ENCODE results near the gene GNG14.
"Not testable (repeated sequence)": the region's sequence is repeated elsewhere in the genome, so short reads cannot be mapped to it uniquely, and the experiment has no call there.

Gene GNG14

DNA sequence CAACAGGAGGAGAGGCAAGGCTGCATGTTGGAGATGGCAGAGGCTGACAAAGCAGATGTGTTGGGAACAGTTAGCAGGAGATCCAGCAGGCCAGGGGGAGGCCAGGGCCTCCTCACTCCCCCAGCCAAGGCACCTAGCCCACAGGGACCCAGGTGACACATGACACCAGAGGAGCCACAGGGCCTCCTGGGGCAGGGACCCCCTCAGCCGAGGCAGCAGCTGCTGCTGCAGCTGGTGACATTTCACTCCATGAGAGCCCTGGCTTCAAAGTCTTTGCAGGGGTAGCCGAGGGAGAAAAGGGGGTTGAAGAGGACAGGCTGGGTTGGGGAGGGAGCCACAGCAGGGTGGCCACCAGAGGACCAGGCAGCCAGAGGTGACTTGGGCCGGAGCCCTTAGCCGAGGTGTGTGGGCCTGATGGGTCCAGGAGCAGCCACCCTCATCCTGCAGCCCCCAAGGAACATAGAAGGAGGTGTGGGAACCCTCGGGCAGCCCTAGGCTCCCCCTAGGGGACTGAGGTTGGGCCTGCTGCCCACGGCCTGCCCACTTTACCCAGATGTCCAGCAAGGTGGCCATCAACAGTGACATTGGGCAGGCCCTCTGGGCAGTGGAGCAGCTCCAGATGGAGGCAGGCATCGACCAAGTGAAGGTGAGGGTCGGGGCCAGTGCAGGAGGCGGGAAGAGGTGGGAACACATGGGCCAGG, at the start of gene GNG14:
Gene GNG14 (plus strand): TSS at position 503 of the 701 bp plus-strand sequence. CDS start 51 bp downstream, at position 554.
- no peak for DNase-seq

DNA sequence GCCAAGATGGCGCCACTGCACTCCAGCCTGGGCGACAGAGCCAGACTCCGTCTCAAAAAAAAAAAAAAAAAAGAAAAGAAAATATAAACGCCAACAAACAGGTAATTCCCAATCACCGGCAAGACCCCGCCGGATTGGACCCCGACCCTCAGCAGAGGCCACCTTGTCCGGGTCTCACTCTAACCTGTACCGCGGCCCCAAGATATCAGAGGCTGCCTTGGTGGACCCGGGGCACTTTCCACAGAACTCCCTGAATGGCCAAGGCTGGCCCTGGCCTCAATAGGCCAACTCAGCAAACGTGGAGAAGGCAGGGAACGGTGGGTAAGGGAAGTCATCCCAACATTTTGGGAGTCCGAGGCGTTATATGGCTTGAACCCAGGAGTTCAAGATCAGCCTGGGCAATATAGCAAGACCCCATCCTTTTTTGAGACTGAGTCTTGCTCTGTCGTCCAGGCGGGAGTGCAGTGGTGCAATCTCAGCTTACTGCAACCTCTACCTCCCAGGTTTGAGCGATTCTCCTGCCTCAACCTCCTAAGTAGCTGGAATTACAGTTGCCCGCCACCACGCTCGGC, 49.1 kb upstream of the GNG14 start:
- no peak for DNase-seq

DNA sequence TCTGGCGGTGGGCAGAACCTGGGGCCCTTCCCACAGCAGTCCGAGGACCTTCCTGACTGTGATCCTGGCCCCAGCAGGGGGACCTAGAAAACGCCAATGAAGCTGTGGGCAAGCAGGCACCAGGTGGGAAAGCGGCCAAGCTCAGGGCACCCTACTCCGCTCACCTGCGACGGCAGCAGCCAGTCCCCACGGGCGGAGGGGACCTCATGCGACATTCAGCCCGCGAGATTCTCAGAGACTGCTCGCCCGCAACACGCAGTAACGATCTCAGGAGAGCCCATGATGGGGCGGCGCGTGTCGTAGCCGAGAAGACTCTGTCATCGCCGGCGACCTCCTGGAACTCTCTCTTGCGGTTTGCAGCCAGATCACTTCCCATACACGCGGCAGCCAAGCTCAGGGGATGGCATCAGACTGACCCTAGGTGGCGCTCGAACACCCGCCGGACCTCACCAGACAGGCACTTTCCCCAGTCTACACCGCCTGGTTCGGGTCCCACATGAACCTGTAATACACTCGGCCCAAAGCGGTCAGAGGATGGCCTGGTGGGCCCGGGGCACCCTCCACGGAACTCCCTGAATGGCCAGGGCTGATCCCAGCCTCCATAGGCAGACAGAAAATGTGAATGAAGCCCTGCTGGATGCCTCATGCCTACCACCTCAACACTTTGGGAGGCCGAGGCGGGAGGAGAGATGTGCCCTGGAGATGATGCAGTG, 47.7 kb upstream of the GNG14 start:
- DNase-seq: no peak

DNA sequence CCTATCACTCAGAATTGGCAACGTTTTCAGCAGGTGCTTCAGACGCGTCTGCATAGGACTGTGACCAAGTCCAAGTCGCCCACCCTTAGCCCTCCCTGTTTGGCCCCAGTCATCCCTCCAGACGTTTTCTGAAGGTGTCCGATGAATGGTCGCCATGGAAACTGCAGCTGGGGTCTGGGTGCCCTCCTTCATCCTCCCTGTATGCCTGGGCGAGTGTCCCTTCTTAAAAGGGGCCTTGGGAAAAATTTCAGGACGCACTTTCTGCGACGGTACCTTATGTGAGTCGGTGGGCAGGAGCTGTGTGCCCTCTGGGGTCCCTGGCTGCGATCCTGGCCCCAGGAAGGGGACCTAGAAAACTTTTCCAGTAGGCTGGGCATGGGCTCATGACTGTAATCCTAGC, 46.3 kb upstream of the GNG14 start:
- no peak for DNase-seq

DNA sequence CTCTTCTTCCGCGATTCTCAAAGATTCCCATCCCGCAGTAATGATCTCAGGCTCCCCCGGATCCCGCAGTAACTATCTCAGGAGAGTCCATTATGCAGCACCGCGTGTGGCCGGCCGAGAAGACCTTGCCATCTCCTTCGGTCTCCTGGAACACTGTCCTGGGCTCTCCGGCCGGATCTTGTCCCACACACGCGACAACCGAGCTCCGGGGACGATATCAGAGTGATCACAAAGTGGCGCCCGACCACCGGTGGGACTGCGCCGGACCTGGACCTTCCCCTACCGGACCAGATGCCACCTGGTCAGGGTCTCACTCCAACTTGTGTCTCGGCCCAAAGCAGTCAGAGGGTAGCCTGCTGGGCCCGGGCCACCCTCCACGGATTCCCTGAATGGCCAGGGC, 45.3 kb upstream of the GNG14 start:
- no peak for DNase-seq

DNA sequence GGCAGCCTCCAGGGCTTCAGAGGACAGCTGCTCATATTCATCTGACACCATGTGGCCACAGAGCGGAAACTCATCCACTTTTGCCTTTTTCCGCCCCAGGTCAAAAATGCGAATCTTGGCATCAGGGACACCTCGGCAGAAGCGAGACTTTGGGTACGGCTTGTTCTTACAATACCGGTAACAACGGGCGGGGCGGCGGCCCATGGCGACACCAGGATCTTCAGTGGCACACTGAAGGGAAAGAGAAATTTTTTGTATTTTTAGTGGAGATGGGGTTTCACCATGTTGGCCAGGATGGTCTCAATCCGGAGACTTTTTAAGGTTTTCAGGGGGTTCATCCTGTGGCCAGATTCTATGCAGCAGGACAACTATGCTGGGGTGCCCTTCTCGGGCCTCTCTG, 44.1 kb upstream of the GNG14 start:
- DNase-seq: not testable (repeated sequence)

DNA sequence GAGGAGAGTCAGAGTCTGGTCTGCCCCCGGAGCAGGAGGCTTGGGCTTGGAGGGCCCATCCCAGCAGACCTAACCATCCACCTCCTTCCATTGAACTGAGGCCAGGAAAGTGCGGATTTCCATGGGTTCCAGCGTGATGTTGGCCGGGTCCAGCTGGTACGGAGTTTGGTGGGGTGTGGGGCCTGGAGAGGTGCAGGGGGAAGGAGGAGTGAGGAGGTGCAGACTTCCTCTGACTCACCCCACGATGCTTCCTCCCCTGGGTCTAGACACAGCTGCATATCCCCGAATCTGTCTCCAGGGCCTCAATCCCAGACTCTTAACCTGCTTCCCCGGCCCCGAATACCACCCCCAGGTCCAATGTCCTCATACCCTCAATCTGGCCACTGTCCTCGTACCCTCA, 41.2 kb upstream of the GNG14 start:
- no peak for DNase-seq

DNA sequence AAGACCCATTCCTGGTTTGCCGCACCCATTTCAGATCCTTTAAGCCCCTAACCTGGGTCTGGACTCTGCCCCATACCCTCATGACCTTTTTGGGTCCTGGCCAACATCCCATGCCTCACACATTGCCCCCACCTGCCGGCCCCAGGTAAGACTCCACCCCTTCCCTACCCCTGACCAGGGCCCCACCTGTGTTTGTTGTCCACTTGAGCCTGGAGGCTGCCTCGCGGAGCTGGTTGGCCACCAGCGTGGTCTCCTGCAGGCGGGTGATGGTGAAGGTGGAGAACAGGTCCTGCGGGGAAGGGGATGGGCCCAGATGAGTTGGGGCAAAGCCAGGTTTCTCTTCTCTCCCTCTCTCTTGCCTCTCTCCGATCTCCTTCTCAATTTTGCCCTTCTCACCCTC, 40.8 kb upstream of the GNG14 start:
- DNase-seq: no peak

DNA sequence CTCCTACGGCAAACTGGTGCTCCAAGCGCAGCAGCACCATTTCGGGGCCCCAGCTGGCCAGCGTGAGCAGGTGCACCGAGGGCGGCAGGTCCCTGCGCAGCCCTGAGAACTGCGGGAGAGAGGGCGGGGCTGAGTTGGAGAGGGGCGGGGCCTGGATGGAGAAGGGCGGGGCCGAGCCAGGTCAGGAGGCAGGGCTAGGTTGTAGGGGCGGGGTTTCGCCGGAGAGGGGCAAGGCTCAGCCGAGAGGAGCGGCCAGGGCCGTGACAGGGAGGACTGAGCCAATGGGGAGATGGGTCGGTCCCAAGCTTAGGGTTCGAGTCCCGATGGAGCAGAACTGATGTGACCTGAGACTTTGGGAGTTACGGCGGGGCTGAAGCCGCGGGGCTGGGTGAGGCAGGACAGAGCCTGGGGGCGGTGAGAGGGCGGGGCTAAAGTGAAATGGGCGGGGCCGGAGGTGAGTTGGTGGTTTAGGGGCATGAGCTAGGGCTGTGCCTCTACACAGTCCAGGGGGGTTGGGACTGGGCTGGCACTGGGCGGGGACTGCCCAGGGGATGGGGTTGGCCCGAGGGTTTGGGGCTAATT, 40.2 kb upstream of the GNG14 start:
- no peak for DNase-seq

DNA sequence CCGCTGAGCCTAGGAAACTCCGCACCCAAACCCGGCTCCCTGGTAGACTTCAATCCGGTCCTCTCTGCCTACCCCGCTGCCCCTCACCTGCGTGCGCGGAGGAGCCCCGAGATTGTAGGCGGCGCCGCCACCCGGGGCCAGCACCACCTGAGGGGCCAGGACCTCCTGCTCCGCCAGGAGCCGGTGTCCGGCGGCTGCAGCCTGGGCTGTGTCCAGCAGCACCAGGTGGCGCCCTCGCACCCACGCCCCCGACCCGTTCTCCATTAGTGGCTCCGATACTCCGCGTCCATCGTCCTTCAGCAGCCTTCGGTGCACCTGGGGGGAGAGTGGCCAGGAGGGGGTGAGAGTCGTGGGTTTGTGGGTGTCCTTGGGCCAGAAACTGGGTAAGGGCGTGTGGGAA, 39.7 kb upstream of the GNG14 start:
- DNase-seq: no peak

DNA sequence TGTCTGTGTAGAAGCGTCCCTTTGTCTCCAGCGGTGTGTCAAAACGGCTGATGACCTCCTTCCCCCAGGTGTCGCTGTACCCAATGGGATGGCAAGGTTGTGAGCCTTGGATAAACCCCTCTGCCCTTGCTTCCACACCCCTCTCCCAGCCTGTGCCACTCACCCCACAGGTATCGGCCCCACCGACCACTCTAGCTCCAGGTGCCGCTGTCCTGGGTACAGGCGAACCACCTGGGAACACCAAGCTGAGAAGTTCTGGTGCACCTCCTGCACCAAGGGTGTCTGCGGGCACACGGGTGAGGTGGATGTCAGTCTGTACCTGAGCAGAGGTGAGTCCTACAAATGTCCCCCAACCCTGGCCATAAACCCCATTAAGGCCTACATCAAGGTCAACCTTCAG, 37.9 kb upstream of the GNG14 start:
- no peak for DNase-seq

DNA sequence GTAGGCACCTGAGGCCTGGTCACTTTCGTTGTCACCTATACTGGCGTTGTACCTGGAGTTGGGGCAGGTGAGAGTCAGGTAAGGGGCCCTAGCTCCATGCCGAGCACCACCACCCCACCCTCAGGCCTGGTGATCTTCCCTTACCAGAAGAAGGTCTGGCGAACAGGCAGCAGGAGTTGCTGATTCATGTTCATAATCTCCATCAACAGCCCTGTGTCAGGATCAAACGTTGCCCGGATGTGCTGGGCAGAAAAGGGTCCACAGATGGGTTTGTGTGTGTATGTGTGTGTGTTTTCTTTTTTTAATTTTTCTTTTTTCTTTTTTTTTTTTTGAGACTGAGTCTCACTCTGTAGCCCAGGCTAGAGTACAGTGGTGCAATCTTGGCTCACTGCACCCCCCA, 35.6 kb upstream of the GNG14 start:
- no peak for DNase-seq

DNA sequence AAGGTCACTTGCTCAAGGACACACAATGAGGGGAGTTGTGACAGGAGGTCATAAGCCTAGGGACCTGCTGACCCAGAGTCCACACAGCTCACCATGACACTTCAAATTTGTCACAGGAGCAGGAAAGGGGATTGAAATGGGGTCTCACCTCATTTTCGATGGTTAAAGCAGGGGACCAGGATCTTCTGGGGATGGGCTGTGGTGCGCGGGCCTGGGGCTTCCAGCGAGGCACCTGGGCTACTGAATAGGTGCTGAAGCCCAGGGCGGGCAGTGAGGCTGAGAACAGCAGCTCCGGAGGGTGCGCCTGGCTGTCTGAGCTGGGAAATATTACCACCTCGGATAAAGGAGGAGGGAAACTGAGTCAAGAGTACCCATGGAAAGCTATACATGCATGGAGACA, 32.3 kb upstream of the GNG14 start:
- no peak for DNase-seq

DNA sequence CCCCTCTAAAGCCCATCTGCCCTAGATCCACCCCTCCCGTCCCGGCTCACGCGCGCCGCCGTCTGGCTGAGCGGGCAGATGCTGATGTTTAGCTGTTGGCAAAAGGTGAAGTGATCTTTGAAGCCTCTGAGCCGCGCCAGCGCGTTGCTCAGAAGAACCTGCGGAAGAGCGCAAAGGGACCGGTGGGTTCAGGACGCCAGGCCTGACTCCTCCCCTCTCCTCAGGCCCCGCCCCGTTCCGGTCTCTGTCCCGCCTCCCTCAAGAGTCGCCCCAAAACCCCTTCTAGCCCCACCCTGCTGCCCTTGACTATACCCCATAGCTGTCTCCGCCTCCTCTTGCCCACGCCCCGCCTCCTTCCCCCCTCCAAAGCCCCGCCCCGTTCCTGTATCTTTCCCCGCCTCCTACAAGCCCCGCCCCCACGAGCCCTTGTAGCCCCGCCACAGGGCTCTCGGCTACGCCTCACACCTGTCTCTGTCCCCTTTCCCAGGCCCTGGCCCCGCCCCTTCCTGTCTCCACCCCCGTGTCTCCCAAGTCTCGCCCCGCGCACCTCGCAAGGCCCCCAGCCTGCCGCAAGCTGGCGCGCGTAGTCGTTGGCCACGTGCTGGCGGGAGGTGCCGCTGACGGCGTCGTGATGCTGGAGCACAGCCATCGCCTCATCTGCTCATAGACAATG, 30.8 kb upstream of the GNG14 start:
- no peak for DNase-seq

DNA sequence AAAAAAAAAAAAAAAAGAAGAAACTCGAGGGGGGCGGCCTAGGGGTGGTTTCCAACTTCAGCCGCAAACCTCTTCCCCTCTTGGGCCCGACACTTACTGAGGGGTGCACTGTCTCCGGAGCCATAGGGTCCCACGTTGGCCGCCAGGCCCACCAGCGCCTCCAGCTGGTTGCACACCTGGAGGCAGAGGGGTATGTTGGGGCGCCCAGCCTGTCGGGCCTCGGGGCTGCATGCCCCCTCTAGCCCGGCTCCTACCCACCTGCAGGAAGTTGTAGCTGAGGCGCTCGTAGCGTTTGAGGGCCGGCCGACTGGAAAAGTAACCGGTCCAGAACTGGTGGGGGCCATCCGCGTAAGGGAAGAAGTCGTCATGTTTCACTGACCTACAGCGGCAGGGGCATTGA, 29.8 kb upstream of the GNG14 start:
- DNase-seq: no peak

DNA sequence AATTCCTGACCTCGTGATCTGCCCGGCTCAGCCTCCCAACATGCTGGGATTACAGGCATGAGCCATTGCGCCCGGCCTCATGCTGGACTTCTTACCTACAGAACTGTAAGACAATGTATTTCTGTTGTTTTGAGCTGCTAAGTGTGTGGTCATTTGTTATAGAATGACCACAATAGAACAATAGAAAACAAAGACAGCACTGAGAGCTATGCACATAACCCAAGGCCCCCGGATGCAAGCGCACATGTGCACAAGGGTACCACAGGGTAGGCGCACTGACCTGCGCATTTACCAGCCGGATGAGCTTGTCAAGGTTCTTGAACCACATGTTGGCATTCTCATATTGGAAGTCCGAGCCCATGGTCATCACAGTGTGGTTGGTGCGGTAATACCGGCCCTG, 26.8 kb upstream of the GNG14 start:
- no peak for DNase-seq

DNA sequence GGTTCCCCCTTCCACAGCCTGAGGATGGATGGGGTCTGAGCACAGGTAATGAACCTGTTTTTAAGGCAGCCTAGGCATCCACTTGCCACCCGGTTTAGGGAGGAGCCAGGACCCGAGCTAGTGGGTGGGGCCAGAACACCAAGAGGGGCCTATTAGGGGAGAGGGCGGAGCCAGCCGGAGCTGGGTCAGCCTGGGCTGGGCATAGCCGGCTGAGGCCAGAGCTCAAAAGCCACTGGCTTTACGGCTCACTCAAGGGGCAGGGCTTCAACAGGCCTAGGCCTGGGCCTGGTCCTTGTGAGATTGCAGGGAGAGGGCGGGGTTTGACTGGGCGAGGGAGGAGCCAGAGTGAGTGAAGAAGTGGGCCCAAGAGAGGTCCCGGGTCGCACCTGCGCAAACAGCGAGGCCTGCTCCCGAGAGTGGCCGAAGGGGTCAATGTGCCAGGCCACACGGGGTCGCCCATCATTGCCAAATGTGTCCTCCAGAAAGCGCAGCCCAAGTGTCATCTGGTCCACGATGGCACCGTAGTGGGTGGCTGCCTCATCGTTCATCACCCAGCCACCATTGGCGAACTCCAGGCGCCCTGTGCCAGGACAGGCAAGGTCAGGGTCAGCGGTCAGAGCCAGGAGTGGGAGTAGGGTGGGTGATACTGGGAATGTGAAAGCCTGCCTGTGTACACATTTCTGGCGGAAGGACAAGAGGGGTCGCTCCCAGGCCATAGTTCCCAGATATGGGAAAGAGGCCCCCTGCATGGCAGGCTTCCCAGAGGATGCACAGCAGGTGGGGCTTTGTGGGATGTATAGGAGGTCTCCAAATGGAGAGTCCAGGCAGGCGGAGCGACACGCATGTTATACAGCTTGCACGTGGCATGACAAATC, 23.2 kb upstream of the GNG14 start:
- no peak for DNase-seq

DNA sequence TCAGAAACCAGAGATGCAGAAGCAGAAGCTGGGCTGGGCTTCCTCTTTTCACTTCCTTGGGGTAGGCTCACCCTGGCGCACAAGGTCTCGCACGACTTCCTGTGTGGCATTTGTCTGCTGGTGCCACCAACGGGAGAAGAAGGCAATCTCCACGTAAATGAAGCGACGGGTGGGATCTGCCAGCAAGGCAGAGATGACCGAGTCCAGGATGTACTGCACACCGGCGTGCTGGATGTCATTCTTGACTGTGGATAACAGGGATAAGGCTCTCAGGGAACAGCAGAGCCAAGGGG, 22.6 kb upstream of the GNG14 start:
- DNase-seq: no peak

DNA sequence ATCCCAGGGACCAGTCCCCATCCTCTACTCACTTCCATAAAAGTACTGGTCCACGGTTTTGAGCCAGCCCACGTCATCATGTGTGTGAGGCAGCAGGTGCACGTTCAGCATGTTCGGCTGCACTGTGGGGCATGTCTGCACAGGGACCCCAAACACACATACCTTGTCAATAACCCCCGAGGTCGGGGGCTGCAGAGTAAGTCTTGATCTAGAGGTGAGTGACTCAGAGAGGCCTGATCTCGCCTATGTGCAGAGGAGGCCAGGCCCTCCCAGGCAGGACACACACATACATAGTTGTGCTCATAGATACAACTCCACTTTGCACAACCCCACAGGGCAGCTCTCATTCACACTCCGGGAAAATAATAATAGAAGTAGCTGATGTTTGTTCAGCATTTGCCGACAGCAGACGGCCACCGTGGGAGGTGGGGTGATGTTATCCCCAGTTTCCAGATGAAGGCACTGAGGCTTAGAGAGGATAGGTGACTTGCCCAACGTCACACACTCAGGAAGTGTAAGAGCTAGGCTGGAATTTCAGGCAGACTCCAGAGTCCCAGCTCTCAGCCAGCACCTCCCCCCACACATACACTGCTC, 22.0 kb upstream of the GNG14 start:
- no peak for DNase-seq

DNA sequence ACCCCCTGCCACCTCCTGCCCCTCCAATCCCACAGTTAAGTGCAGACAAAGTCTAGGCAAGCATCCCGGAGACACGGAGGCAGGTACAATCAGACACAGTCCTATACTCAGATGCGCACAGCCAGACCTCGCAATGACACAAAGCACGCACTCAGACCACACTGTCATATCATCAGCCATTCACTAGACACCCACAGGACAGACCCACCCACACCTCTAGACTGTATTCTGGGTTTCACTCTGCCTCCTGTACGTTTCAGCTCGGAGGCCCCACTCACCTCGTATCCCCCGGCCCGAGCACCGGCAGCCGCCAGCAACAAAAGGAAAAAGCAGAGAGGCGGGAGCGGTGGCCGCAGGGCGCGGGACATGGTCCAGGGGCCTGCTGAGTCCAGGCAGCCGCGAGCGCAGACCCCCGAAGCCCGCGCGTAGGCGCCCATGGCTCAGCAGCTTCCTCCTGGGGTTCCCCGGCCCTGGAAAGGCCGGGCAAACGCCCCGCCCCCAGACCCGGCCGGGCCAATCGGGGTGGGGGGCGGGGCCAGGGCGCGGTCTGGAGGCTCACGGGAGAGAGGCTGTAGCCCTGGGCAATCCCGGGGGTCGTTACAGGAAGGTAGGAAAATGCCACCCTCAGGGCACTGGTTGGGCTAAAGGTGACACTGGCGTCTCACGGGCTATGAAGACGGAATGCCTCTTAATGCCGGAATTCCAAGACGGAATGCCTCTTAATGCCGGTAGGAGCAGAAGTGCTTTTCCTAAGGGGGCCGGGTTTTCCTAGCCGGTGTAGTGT, 21.3 kb upstream of the GNG14 start, which contains the start of the genes MAN2B1 and WDR83:
Gene MAN2B1 (minus strand): TSS at position 478 of the 784 bp plus-strand sequence. CDS start 41 bp downstream, at position 437.
Gene WDR83 (plus strand): TSS at position 543 of the 784 bp plus-strand sequence. CDS start 2,984 bp downstream, outside the sequence.
- no peak for DNase-seq

DNA sequence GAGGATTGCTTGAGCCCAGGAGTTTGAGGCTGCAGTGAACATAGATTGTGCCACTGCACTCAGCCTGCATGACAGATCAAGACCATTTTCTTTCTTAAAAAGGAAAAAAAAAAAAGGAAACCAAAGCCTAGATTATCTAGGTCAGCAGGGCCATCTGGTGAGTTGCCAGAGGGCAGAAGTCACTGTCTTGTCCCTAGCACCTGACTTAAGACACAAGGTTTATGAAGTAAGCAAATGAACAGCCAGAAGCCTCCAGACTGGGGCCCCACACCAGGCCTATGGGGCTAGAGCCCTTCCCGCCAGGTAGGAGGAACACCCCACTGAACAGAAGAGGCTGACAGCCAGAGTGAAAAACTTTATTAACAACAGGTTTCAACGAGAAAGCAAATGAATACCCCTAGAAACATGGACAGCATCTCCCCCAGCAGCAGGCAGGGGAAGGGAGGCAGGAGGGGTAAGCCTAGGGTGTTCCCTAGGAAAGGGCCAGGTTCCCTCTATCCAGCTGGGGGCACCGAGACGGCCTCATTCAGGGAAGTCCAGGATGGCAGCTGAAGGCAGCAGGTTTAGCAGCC, 20.0 kb upstream of the GNG14 start:
- DNase-seq: no peak

Measured in NCI-H187 treated with DMSO at 0.1 percent for 48 hours (cell line).